ENCODE measurements around the gene RBPJ.

- TF ChIP-seq CTCF (IDR thresholded peaks at IDR 0.05) (no peak), ELF1 (IDR thresholded peaks at IDR 0.05) (no peak), JUND (IDR thresholded peaks at IDR 0.05) (no peak), USF2 (IDR thresholded peaks at IDR 0.05; ENCODE audit: borderline replicate concordance, low read depth, low read length) (no peak), EP300 (IDR thresholded peaks at IDR 0.05; ENCODE audit: borderline replicate concordance in 1 of 2, low read depth in 1 of 2, low read length in 1 of 2) (no peak), TCF12 (IDR thresholded peaks at IDR 0.05) (no peak), YY1 (IDR thresholded peaks at IDR 0.05; ENCODE audit: low read depth) (no peak), RAD21 (IDR thresholded peaks at IDR 0.05; ENCODE audit: low read length) (no peak), TAF1 (IDR thresholded peaks at IDR 0.05; ENCODE audit: borderline replicate concordance, low read depth, low read length) (no peak), IRF3 (IDR thresholded peaks at IDR 0.05; ENCODE audit: low read depth, low read length) (no peak), FOXM1 (IDR thresholded peaks at IDR 0.05; ENCODE audit: low read depth) (no peak), EZH2phosphoT487 (IDR thresholded peaks at IDR 0.05; ENCODE audit: borderline replicate concordance, low read depth) (no peak), POLR2AphosphoS5 (IDR thresholded peaks at IDR 0.05; ENCODE audit: low read depth, low read length) (no peak), SMC3 (IDR thresholded peaks at IDR 0.05; ENCODE audit: low read depth, low read length) (no peak)
Measured at GRCh38 chr4:26468977-26469376, 148.2 kb downstream of the RBPJ start.
